Measurements from ENCODE around the gene SNX13.

Gene SNX13

GRCh38 chr7:17844514-17845196 lies 95.6 kb downstream of the SNX13 start:
- DNase-seq (ENCODE audit: extremely low read depth, low read depth): no peak
- TF ChIP-seq CTCF (IDR thresholded peaks at IDR 0.05; ENCODE audit: low read depth, low read length, missing control alignments): no peak

GRCh38 chr7:17844022-17844421 lies 96.3 kb downstream of the SNX13 start:
- DNase-seq (ENCODE audit: extremely low read depth, low read depth): no peak
- no peak for TF ChIP-seq CTCF (IDR thresholded peaks at IDR 0.05; ENCODE audit: low read depth, low read length, missing control alignments)
- H3K4me3 ChIP-seq (replicated peaks; ENCODE audit: low read depth, low read length): no peak overlapping the region

More at GRCh38 chr7:17844514-17845196, 95.6 kb downstream of the SNX13 start:
- H3K4me3 ChIP-seq (replicated peaks; ENCODE audit: low read depth, low read length): no peak overlapping the region

DNA sequence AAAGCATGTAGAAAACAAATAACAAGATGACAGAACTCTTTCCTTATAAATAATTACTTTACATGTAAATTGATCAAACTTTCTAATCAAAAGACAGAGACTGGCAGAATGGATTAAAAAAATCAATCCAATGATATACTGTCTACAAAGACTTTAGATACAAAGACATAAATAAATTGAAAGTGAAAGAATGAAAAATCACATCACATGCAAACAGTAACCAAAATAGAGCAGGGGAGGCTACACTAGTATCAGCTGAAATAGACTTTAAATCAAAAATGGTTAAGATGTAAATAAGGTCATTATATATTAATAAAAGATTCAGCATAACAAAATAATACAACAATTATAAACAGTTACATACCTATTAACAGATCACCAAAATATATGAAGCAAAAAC lies 97.3 kb downstream of the SNX13 start:
- DNase-seq (ENCODE audit: extremely low read depth, low read depth): no peak
- no peak for TF ChIP-seq CTCF (IDR thresholded peaks at IDR 0.05; ENCODE audit: low read depth, low read length, missing control alignments)

GRCh38 chr7:17832820-17833355 lies 107.4 kb downstream of the SNX13 start:
- no peak for DNase-seq (ENCODE audit: extremely low read depth, low read depth)
- no peak for TF ChIP-seq CTCF (IDR thresholded peaks at IDR 0.05; ENCODE audit: low read depth, low read length, missing control alignments)
- no peak overlapping the region for H3K4me3 ChIP-seq (replicated peaks; ENCODE audit: low read depth, low read length)

More for the DNA sequence above, 97.3 kb downstream of the SNX13 start:
- H3K4me3 ChIP-seq (replicated peaks; ENCODE audit: low read depth, low read length): no peak overlapping the region

- no peak for TF ChIP-seq CTCF (IDR thresholded peaks at IDR 0.05; ENCODE audit: low read depth, low read length, missing control alignments)
Observed at GRCh38 chr7:17832242-17832641, 108.1 kb downstream of the SNX13 start.

DNA sequence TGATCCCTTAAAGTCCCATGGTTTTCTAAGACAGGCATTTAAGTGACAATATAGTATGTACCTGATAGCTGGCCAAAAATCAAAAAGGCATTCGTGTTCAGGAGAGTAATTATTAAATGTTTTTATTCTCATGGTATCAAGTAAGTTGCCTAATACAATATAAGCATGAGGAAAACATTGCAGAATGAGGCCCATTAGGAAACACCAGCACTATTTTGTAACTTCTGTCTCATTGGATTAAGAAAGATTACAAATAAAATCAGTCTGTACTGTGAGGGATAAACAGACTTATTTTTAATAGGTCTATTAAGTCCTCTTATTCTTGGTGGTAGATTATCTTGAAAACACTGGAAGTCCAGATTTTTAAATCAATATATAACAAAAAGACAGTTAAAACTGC lies 110.1 kb downstream of the SNX13 start:
- no peak for TF ChIP-seq CTCF (IDR thresholded peaks at IDR 0.05; ENCODE audit: low read depth, low read length, missing control alignments)
- no peak for DNase-seq (ENCODE audit: extremely low read depth, low read depth)
- no peak overlapping the region for H3K4me3 ChIP-seq (replicated peaks; ENCODE audit: low read depth, low read length)

More at GRCh38 chr7:17832242-17832641, 108.1 kb downstream of the SNX13 start:
- H3K4me3 ChIP-seq (replicated peaks; ENCODE audit: low read depth, low read length): no peak overlapping the region
- no peak for DNase-seq (ENCODE audit: extremely low read depth, low read depth)
